Measurements from ENCODE around the gene SYMPK.
"Not testable (repeated sequence)": the region's sequence is repeated elsewhere in the genome, so short reads cannot be mapped to it uniquely, and the experiment has no call there.

SYMPK gene

GRCh38 chr19:45885556-45886426, 22.8 kb upstream of the SYMPK start, which contains the start of gene IRF2BP1:
Gene IRF2BP1 (minus strand): TSS chr19:45886141. CDS start chr19:45885774, 367 bp downstream.
- DNase-seq (ENCODE audit: low read depth, low spot score): peak; percentile 85

GRCh38 chr19:45884682-45885555, 22.0 kb upstream of the SYMPK start:
- DNase-seq (ENCODE audit: low read depth, low spot score): no peak

GRCh38 chr19:45883881-45884681, 21.1 kb upstream of the SYMPK start:
- no peak for DNase-seq (ENCODE audit: low read depth, low spot score)

DNA sequence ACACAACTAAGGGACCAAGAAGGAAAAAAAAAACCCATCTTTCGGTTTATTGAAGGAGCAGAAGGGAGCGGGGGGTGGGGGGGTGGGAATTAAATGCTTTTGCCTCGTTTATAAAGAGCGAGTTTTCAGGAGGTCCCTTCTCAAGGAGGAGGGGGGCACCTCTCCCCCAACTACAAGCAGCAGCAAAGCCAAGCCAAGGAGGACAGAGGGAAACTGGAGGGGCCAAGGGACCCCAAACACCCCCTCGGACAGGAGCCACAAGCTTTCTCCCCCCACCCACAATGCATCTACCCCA, 20.6 kb upstream of the SYMPK start:
- DNase-seq (ENCODE audit: low read depth, low spot score): no peak

- peak; percentile 68 for DNase-seq (ENCODE audit: low read depth, low spot score)
Measured at GRCh38 chr19:45882652-45883585, 20.0 kb upstream of the SYMPK start.

DNA sequence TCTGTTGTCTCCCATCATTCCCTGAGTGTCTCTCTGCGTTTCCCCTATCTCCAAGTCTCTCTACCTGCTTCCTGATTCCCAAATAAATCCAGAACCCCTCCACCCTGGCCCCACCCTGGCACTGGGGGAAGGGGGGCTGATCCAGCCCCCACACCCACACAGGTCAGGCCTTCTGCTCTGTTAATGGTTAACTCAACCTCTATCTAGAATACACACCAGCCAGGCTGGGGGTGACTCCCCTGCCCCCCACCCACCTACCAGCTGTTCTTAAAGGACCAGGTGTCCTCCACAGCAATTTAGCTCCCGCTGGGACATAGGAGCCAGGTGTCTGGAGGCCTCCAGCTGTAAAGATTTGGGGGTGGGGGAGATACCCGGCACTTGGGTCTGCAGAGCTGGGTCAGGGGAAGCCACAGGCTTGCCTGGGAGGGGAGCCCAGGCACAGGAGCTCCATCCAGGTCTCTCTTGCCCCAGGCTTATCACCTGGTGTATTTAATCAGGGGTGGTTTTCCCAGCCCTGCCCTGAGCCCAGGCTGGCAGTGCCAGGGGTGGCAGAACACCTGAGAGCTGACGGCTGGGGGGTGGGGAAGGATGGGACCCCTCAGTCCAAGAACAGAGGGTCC, 19.1 kb upstream of the SYMPK start:
- no peak for DNase-seq (ENCODE audit: low read depth, low spot score)

- DNase-seq (ENCODE audit: low read depth, low spot score): no peak
Measured at GRCh38 chr19:45881082-45881908, 18.3 kb upstream of the SYMPK start.

DNA sequence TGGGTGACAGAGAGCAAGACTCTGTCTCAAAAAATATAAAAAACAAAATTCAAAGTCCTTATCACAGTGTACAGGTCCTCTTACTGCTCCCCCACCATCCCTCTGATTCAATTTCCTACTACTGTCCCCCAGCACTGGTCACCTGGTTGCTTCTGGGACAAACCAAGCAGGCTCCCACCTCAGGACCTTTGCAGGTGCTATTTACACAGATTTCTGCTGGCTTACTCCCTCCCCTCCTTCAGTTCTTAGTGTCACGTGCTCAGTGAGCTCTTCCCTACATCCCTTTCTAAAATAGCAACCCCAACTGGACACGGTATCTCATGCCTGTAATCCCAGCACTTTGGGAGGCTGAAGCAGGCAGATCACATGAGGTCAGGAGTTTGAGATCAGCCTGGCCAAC, 17.0 kb upstream of the SYMPK start:
- DNase-seq (ENCODE audit: low read depth, low spot score): no peak

- no peak for DNase-seq (ENCODE audit: low read depth, low spot score)
Measured at GRCh38 chr19:45879055-45879454, 16.1 kb upstream of the SYMPK start.

GRCh38 chr19:45878043-45878794, 15.3 kb upstream of the SYMPK start:
- no peak for DNase-seq (ENCODE audit: low read depth, low spot score)

- no peak for DNase-seq (ENCODE audit: low read depth, low spot score)
Measured at GRCh38 chr19:45876411-45877197, 13.7 kb upstream of the SYMPK start.

- no peak for DNase-seq (ENCODE audit: low read depth, low spot score)
Measured at GRCh38 chr19:45876161-45876410, 13.1 kb upstream of the SYMPK start.

DNA sequence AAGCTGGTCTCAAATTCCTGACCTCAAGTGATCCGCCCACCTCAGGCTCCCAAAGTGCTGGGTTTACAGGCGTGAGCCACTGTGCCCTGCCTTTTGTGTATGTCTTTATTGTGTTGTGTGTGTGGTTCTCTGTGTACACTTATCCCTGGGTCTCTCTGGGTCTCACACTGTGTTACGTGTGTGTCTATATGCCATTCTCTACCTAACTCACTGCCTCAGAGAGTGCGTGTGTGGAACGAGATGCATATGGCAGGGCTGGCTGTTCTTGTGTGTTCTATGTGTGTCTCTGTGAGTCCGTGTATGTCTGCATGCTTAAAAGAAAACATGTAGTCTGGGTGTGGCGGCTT, 11.6 kb upstream of the SYMPK start:
- DNase-seq (ENCODE audit: low read depth, low spot score): no peak

DNA sequence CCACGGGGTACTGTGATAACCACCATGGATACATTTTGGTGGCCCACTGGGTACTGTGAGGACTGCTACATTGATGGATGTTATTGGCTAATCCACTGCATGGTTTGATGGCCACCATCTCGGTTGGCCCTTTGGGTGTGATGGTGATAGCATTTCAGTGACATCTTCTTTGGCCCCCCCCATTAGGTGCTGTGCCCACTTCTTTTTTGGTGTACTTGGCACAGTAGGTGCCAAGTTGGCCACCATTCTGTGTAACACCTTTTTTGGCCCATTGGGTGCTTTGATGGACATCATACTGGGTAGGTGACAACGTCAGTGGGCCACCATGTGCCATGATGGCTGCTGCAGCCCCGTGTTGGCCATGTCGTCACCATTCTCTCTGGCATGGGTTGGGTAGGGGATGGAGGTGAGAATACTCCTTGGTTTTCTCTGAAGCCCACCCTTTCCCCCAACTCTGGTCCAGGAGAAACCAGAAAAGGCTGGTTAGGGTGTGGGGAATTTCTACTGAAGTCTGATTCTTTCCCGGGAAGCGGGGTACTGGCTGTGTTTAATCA, 10.3 kb upstream of the SYMPK start:
- DNase-seq (ENCODE audit: low read depth, low spot score): no peak

DNA sequence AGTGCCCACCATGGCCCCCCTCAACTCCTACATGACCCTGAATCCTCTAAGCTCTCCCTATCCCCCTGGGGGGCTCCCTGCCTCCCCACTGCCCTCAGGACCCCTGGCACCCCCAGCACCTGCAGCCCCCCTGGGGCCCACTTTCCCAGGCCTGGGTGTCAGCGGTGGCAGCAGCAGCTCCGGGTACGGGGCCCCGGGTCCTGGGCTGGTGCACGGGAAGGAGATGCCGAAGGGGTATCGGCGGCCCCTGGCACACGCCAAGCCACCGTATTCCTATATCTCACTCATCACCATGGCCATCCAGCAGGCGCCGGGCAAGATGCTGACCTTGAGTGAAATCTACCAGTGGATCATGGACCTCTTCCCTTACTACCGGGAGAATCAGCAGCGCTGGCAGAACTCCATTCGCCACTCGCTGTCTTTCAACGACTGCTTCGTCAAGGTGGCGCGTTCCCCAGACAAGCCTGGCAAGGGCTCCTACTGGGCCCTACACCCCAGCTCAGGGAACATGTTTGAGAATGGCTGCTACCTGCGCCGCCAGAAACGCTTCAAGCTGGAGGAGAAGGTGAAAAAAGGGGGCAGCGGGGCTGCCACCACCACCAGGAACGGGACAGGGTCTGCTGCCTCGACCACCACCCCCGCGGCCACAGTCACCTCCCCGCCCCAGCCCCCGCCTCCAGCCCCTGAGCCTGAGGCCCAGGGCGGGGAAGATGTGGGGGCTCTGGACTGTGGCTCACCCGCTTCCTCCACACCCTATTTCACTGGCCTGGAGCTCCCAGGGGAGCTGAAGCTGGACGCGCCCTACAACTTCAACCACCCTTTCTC, 9.4 kb upstream of the SYMPK start:
- DNase-seq (ENCODE audit: low read depth, low spot score): no peak

- no peak for DNase-seq (ENCODE audit: low read depth, low spot score)
Measured at GRCh38 chr19:45870798-45871197, 7.9 kb upstream of the SYMPK start.

DNA sequence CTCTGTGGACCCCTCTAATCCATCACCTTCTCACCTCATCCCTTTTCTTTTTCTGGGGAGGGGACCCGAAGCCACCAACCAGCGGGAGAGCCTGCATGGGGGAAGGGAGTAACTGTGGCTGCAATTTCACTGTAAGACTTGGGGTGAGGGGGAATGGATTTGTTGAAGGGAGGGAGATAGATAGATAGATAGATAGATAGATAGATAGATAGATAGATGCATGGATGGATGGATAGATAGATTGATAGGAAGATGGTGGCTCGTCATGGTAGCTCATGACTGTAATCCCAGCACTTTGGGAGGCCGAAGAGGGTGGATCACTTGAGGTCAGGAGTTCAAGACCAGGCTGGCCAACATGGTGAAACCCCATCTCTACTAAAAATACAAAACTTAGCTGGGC, 4.3 kb upstream of the SYMPK start:
- DNase-seq (ENCODE audit: low read depth, low spot score): not testable (repeated sequence)

Data from smooth muscle cell of the brain vasculature (primary cell).